ENCODE results near the gene ZNF831.

The ZNF831 gene

GRCh38 chr20:59246691-59247400 lies 83.2 kb downstream of the ZNF831 start:
- in situ Hi-C loops (cut with MboI; ENCODE audit: low sequenced_read_pairs), result no loop called here

- in situ Hi-C loops (cut with MboI; ENCODE audit: low sequenced_read_pairs), result no loop called here
Measured at GRCh38 chr20:59247731-59248684, 84.4 kb downstream of the ZNF831 start.

DNA sequence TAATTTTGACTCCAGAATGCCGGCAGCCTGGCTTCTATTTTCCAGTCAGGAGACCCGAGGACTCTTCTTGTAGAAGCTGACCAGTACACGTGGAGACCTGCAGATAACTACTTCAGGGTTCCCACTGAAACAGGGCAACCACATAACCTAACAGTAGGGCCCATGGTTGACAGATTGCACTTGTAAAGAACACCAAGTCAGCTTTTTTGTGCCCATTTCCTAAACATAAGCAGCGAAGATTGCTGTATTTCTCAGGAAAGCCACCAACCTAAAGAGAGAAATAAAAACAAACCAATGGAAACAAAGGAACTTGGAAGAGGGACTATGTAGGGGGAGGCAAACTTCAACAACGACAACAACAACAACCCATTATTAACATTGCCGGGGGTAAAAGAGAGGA lies 86.7 kb downstream of the ZNF831 start:
- in situ Hi-C loops (cut with MboI; ENCODE audit: low sequenced_read_pairs), result no loop called here

DNA sequence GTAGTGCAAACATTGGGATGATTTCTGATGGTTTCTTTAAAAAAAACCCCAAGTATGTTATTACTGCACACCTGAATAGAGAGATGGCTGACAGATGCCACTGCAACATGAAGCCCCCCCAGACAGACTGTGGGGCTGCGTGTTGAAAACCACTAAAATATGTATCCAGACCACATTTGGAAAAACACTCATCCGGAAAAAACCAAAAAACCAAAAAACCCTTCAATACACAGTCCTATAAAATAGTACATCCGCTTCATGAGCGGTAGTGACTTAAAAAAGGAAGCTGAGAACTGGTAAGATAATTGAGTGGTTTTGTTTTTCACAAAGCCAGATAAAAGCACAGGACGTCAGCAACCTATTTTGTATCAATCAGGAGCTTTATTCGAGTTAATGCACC lies 89.7 kb downstream of the ZNF831 start:
- in situ Hi-C loops (cut with MboI; ENCODE audit: low sequenced_read_pairs), result no loop called here

DNA sequence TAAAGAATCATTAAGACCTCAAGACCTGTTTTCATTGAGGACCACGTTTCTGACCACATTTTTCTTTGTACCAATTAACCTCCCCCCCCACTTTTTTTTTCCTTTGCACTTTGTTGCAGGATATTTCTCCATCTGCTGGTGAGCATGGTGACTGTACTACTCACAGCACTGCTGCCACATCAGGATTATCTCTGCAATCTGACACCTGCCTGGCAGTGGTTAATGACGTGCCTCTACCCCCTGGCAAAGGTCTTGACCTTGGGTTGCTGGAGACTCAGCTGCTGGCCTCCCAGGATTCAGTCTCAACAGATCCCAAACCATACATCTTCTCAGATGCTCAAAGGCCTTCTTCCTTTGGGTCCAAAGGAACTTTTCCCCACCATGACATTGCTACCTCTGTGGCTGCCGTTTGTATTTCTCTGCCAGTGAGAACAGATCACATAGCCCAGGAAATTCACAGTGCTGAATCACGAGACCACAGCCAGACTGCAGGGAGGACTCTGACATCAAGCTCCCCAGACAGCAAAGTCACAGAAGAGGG lies 90.2 kb downstream of the ZNF831 start:
- in situ Hi-C loops (cut with MboI; ENCODE audit: low sequenced_read_pairs), result no loop called here

- in situ Hi-C loops (cut with MboI; ENCODE audit: low sequenced_read_pairs), result no loop called here
Measured at GRCh38 chr20:59255256-59255655, 91.6 kb downstream of the ZNF831 start.

GRCh38 chr20:59258221-59258621 lies 94.6 kb downstream of the ZNF831 start:
- in situ Hi-C loops (cut with MboI; ENCODE audit: low sequenced_read_pairs), result no loop called here

- in situ Hi-C loops (cut with MboI; ENCODE audit: low sequenced_read_pairs), result no loop called here
Measured at GRCh38 chr20:59259946-59260345, 96.3 kb downstream of the ZNF831 start.

DNA sequence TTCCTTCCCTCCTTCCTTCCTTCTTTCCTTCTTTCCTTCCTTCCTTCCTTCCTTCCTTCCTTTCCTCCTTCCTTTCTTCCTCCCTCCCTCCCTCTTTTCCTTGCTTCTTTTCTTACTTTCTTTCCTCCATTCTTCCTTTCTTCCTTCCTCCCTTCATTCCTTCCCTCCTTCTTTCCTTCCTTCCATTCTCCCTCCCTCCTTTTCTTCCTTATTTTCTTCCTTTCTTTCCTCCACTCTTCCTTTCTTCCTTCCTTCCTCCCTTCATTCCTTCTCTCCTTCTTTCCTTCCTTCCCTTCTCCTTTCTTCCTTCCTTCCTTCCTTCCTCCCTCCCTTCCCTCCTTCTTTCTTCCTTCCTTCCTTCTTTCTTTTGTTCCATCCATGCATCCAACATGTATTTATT lies 101.7 kb downstream of the ZNF831 start:
- in situ Hi-C loops (cut with MboI; ENCODE audit: low sequenced_read_pairs), result no loop called here

DNA sequence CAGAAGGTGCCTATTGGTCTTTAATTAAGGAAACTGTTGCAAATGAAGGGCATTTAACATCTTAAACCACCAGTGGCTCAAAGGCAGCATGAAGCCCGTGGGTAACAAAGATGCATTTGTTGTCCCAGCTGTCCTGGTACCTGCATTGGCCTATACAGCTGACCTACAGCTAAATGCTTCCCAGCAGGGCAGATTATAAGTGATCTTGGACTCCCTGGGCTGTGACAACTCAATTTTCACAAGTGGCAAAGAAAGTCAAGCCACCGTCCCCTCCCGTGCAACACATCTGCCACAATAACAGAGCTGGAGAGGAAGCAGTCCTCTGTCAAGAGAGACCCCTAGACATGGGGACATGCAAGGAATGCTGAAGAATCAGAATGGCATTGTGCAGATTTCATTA lies 105.2 kb downstream of the ZNF831 start:
- in situ Hi-C loops (cut with MboI; ENCODE audit: low sequenced_read_pairs), result no loop called here

GRCh38 chr20:59269411-59270025 lies 105.9 kb downstream of the ZNF831 start:
- in situ Hi-C loops (cut with MboI; ENCODE audit: low sequenced_read_pairs), result no loop called here

DNA sequence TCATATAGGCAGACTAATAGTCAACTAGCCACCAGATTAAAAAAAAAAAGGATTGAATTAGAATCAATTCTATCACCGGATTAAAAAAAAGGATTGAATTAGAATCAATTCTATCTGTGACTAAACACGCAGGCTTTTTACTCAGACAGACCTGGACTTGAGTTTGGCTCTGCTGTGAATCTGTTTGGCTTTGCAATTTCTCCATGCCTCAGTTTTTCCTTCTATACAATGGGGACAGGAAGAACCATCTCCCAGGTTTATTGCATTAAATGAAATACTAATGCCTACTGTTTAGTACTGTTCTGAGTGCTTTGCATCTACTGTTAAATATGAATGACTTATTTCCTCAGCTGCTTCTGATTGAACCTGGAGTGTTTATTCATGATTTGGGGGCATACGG lies 106.8 kb downstream of the ZNF831 start:
- in situ Hi-C loops (cut with MboI; ENCODE audit: low sequenced_read_pairs), result no loop called here

DNA sequence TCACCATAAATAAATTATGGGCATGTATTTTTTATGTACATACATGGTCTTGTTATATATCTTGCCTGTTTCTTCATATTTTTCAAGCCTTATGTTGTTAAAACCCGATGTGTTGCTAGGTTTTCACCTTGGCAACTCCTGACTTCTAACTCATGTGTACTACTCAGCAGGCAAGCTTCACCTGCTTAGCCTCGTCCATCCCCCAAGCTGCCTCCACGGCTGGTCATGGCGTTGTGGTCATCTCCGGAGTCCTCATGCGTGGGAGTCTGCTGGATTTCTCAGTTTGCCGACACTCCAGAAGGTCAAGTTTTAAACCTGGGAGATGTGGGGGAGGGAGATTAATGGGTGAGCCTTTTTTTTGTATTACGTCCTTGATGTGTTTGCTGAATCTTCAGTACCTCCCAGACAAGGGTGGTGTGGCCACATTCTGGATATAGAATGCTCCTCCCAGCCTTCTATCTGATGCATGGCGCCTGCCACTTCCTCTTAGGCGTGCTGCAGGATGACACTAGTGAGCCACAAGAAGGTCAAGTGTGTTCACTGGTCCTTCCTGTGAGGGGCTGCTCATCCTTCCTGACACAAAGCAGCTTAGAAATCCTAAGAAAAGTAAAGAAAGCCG lies 110.2 kb downstream of the ZNF831 start:
- in situ Hi-C loops (cut with MboI; ENCODE audit: low sequenced_read_pairs), result no loop called here

GRCh38 chr20:59276938-59277337 lies 113.3 kb downstream of the ZNF831 start:
- in situ Hi-C loops (cut with MboI; ENCODE audit: low sequenced_read_pairs), result no loop called here

DNA sequence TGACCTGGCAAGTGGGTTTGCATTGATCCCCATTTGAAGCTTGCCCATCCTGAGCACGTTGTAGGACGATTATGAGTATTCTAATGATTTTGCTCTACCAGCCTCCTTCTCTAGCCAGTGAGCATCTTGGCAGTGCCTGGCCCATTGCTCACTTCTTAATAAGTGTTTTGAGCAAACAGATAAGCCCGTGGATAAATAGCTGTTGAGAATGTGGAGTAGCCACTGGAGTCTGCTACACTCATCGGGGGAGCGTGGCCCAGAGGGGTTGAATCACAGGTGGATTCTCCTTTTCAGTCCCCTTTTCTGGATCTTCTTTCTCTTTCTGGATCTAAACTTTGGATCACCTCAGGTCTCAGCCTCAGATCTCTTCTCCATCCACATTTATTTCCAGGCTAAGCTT lies 120.8 kb downstream of the ZNF831 start:
- in situ Hi-C loops (cut with MboI; ENCODE audit: low sequenced_read_pairs), result no loop called here

DNA sequence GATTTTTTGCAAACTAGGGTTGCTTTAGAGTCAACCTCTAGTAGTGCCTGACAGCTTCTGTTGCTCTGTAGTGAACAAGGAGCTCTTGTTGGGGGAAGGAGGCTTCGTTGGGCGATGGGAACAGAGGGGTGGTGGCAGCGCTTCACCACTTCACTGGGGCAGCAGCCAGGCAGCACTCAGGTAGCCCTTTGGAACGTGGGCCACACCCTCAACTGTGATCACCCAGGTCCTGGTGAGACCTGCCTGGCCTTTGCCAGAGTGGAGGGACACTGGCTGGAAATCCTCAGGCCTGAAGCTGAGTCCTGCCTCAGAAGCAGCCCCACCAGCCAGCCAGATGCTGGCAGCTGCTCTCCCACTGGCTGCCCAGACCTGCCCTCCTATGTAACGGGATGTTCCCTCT lies 126.4 kb downstream of the ZNF831 start:
- in situ Hi-C loops (cut with MboI; ENCODE audit: low sequenced_read_pairs), result no loop called here

DNA sequence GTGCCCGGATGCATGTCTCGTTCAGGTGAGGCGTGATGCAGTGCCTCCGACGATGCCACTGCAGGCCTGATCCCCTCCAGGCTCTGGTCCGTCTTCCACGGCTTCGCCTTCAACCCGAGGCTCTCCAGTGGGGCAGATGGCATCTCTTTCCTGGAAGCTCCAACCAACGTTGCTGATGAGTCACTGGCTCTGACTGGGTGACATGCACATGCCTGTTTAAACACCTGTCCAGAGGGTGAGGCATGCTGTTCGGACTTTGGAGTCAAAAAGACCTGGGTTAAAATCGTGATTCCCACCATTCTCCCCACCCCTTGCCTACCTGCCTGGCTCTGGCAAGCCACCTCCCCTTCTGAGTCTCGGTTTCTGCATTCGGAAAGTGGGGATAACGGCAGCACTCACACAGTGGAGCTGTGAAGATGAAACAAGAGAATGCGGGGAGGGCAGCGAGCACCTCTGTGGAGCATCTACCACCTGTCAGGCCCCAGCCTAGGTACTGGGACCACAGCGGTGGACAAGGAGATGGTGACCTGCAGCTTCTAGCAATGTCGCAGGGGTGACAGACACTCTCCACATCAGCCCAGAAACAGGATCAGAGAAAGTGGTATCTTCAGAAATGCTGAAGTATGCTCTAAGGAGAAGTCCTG lies 128.2 kb downstream of the ZNF831 start:
- in situ Hi-C loops (cut with MboI; ENCODE audit: low sequenced_read_pairs), result no loop called here

GRCh38 chr20:59295531-59295930 lies 131.9 kb downstream of the ZNF831 start:
- in situ Hi-C loops (cut with MboI; ENCODE audit: low sequenced_read_pairs), result no loop called here

DNA sequence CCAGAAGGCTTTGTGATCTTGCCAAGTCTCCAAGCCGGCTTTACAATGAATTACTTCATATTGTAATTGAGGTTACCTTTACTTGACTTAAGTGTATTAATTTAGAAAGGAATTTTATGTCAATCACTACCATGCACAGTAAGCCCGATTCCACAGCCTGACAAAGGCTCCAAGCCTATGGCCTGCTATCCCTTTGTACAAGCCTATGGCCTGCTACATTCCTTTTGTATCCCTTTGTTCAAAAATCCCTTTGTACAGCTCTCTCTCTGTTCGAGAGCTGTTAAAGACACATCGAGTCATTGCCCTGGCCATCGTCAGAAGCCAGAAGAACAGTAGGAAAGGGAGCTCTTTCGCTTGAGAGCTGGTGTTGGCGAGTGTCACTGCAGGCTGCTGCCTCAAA lies 134.1 kb downstream of the ZNF831 start:
- in situ Hi-C loops (cut with MboI; ENCODE audit: low sequenced_read_pairs), result no loop called here

DNA sequence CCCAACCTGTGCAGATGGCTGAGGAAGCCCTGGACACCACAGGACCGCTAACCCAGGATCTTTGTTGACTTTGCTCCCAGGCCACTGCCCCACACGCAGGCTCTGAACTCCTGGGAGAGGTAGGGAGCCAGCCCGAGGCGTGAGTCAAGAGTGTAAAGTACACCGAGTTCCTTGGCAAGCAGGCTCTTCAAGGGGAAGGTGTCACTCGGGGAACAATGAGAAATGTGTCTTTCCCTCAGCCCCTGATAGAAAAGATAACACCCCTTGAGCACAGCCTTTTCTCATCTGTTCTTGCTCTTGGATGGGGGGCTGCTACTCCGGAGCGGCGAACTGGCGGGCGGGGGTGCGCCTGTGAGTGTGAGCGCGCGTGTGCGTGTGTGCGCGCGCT lies 136.3 kb downstream of the ZNF831 start:
- in situ Hi-C loops (cut with MboI; ENCODE audit: low sequenced_read_pairs), result no loop called here
